ENCODE measurements around the gene MRPS22.
A peak's percentile ranks its signal among the peaks of the same experiment; 100 is the strongest.
"Not testable (repeated sequence)": the region's sequence is repeated elsewhere in the genome, so short reads cannot be mapped to it uniquely, and the experiment has no call there.

MRPS22 gene

GRCh38 chr3:139312959-139313358 lies 30.9 kb upstream of the MRPS22 start:
- no peak for DNase-seq

GRCh38 chr3:139313921-139314320 lies 29.9 kb upstream of the MRPS22 start:
- no peak for DNase-seq

- DNase-seq = no peak
Measured at GRCh38 chr3:139317215-139317614, 26.6 kb upstream of the MRPS22 start.

GRCh38 chr3:139317660-139318430 lies 26.0 kb upstream of the MRPS22 start:
- DNase-seq = no peak

GRCh38 chr3:139318431-139318816 lies 25.4 kb upstream of the MRPS22 start:
- DNase-seq = no peak

GRCh38 chr3:139318826-139319225 lies 25.0 kb upstream of the MRPS22 start:
- DNase-seq = no peak

- DNase-seq = no peak
Measured at GRCh38 chr3:139319428-139320402, 24.1 kb upstream of the MRPS22 start.

- no peak for DNase-seq
Measured at GRCh38 chr3:139320551-139321309, 23.1 kb upstream of the MRPS22 start.

- DNase-seq = no peak
Measured at GRCh38 chr3:139322346-139322745, 21.5 kb upstream of the MRPS22 start.

GRCh38 chr3:139323146-139323545 lies 20.7 kb upstream of the MRPS22 start:
- no peak for DNase-seq

GRCh38 chr3:139324456-139324855 lies 19.4 kb upstream of the MRPS22 start:
- no peak for DNase-seq

- DNase-seq = no peak
Measured at GRCh38 chr3:139325551-139325950, 18.3 kb upstream of the MRPS22 start.

- no peak for DNase-seq
Measured at GRCh38 chr3:139326131-139326530, 17.7 kb upstream of the MRPS22 start.

- DNase-seq = no peak
Measured at GRCh38 chr3:139326707-139327106, 17.1 kb upstream of the MRPS22 start.

- no peak for DNase-seq
Measured at GRCh38 chr3:139327231-139327630, 16.6 kb upstream of the MRPS22 start.

GRCh38 chr3:139327861-139328260 lies 16.0 kb upstream of the MRPS22 start:
- DNase-seq = no peak

GRCh38 chr3:139328356-139328755 lies 15.5 kb upstream of the MRPS22 start:
- no peak for DNase-seq

GRCh38 chr3:139329364-139329850 lies 14.4 kb upstream of the MRPS22 start:
- DNase-seq = peak; percentile 90

GRCh38 chr3:139332092-139332491 lies 11.7 kb upstream of the MRPS22 start:
- DNase-seq = no peak

- DNase-seq = not testable (repeated sequence)
Measured at GRCh38 chr3:139334675-139335074, 9.1 kb upstream of the MRPS22 start.

- DNase-seq = no peak
Measured at GRCh38 chr3:139338405-139338804, 5.4 kb upstream of the MRPS22 start.

GRCh38 chr3:139339219-139339906 lies 4.5 kb upstream of the MRPS22 start:
- no peak for DNase-seq
